ENCODE results near the gene CCL18.

DNA sequence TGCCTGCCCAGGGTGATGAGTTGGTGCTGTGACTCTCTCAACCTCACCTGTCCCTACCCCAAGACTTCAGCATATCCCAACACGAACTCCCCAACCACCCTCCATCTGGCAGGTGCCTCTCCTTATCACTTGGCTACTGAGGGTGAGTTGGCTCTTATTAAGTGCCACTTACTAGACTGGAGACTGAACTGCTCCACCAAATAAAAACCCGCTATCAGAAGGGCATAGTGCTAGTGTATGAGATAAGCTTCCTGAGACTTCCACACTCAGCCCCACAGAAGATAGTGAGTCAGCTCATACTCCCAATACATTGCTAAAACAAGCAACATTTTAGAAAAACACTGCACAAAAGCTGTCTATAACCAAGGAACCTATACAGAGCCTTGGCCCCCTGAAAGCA is 16.0 kb upstream of the CCL18 start:
- TF ChIP-seq POLR2A (IDR thresholded peaks at IDR 0.05; ENCODE audit: low read depth, low read length) (no peak), POLR2AphosphoS5 (IDR thresholded peaks at IDR 0.05; ENCODE audit: low read depth, low read length) (no peak)

Measured in GM12892 (cell line).